ENCODE data around the gene SNN.

GRCh38 chr16:11669380-11670146 lies 1.3 kb downstream of the SNN start:
- TF ChIP-seq CTCF (IDR thresholded peaks at IDR 0.05; ENCODE audit: low read depth, low read length, poor library complexity, severe bottlenecking): no peak
- TF ChIP-seq EZH2phosphoT487 (IDR thresholded peaks at IDR 0.05; ENCODE audit: borderline replicate concordance, low read length): no peak

Measured in DOHH2 (cell line).